Osteoblast (primary cell): ENCODE data around the gene CNOT1. TPM values are rescaled to one million over a fixed set of nuclear protein-coding genes. Genes with fewer than 3 reads are reported as not detected.

Source experiments
- DNase-seq: peaks from one replicate; pipeline ENCODE4 v3.0.0; 2011; ENCODE audit warnings: low spot score, mixed read lengths; ENCODE audit not compliant: insufficient read length; ENCODE audit errors: missing footprints
- H2AFZ ChIP-seq: 2 replicates; pipeline ENCODE4 v1.6.0; 2011; ENCODE audit warnings: mild to moderate bottlenecking, low read length
- H3K27ac ChIP-seq: 2 replicates; pipeline ENCODE4 v1.5.1; 2011; ENCODE audit warnings: mild to moderate bottlenecking, low read depth, low read length, moderate library complexity
- H3K27me3 ChIP-seq: 2 replicates; pipeline ENCODE4 v1.6.0; 2012; ENCODE audit warnings: mild to moderate bottlenecking, control low read depth, inconsistent platforms, low read length, moderate library complexity; ENCODE audit not compliant: insufficient read depth
- H3K36me3 ChIP-seq: 2 replicates; pipeline ENCODE4 v1.5.1; 2011; ENCODE audit warnings: mild to moderate bottlenecking, low read length, control low read depth, moderate library complexity; ENCODE audit not compliant: insufficient read depth
- H3K4me1 ChIP-seq: 2 replicates; pipeline ENCODE4 v1.5.1; 2011; ENCODE audit warnings: mild to moderate bottlenecking, low read length, control low read depth, moderate library complexity; ENCODE audit not compliant: insufficient read depth
- H3K4me2 ChIP-seq: 2 replicates; pipeline ENCODE4 v1.6.0; 2011; ENCODE audit warnings: mild to moderate bottlenecking, low read length; ENCODE audit not compliant: insufficient read depth
- H3K4me3 ChIP-seq: fragments of 200-600 bp; sonication (generic); 3 replicates; pipeline ENCODE4 v1.5.1; 2012; ENCODE audit warnings: mild to moderate bottlenecking, low read length, inconsistent platforms; ENCODE audit not compliant: insufficient read depth
- H3K79me2 ChIP-seq: 2 replicates; pipeline ENCODE4 v1.6.0; 2012; ENCODE audit warnings: mild to moderate bottlenecking, low read length, control low read depth, inconsistent platforms; ENCODE audit not compliant: insufficient read depth
- H3K9me3 ChIP-seq: 2 replicates; pipeline ENCODE4 v1.5.1; 2011; ENCODE audit warnings: low read depth, low read length, control low read depth
- H4K20me1 ChIP-seq: 2 replicates; pipeline ENCODE4 v1.6.0; 2012; ENCODE audit warnings: mild to moderate bottlenecking, low read length, control low read depth; ENCODE audit not compliant: insufficient read depth
- CTCF ChIP-seq: IDR thresholded peaks from 2 replicates; pipeline ENCODE4 v1.5.1; 2011; ENCODE audit warnings: mild to moderate bottlenecking, low read depth, low read length, moderate library complexity; ENCODE audit errors: extremely low read depth
- total RNA-seq: library from RNA; depleted of rRNA; stranded (reverse); fragments of >200 nt; gene quantifications from 2 replicates; pipeline ENCODE4 v1.2.3, GENCODE V29; 2012

CNOT1 gene
- total RNA-seq, 1 donor, result 122 TPM

DNA sequence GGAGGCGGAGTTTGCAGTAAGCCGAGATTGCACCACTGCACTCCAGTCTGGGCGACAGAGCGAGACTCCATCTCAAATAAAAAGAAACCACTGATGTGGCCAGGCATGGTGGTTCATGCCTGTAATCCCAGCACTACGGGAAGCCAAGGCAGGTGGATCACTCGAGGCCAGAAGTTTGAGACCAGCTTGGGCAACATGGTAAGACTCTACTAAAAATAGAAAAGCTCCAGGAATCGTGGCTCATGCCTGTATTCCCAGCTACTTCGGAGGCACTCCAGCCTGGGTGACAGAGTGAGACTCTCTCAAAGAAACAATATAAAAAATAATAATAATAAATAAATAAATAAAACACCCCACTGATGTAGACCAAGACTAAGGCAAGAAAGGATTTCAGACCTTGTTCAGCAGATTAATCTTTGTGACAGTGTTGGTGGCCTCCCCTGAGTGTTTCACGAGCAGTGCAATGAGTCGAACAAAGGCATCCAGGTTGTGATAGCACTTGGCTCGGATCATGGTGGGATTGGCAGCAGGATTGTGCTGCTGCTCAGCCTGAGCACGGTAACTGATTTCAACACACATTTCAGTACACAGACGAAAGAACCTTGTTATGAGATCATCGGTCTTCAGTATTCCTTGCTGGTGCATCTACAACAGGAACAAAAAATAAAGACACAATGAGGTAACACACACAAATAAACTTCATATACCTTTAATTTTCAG, 95.7 kb downstream of the CNOT1 start:
- no peaks in the 10 kb centered on the region for H3K4me1 ChIP-seq
- no peaks in the 10 kb centered on the region for H3K27me3 ChIP-seq
- no peak overlapping the region for H3K27ac ChIP-seq
- H4K20me1 ChIP-seq, result no peaks in the 10 kb centered on the region
- H3K36me3 ChIP-seq, result peaks cover 89% of the 10 kb centered on the region
- no peaks in the 10 kb centered on the region for H3K9me3 ChIP-seq
- H3K79me2 ChIP-seq, result no peaks in the 10 kb centered on the region
- H2AFZ ChIP-seq, result no peak overlapping the region
- DNase-seq, result no peak
- TF ChIP-seq CTCF, result no peak
- no peak overlapping the region for H3K4me2 ChIP-seq
- H3K4me3 ChIP-seq, result no peak overlapping the region

DNA sequence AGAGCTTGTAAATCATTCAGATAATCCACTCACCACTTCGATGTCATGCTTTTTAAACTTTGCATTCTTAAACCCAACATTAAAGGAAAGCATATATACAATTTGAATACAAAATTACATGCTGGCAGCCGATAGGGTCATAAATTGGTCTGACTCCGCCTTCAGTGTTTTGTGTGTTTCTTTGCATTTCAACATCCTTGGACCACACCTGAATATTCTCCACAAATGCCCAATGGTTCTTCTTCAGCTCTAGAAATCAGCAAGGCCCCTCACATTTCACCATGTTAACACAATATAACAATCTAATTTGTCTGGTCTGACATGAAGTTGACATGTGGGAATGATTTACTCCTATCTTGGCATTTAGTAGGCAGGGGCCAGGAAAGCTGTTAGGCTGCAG, 97.2 kb downstream of the CNOT1 start:
- DNase-seq, result no peak
- H3K4me2 ChIP-seq, result no peak overlapping the region
- H3K27ac ChIP-seq, result no peak overlapping the region
- no peaks in the 10 kb centered on the region for H3K9me3 ChIP-seq
- H2AFZ ChIP-seq, result no peak overlapping the region
- peaks cover 2% of the 10 kb centered on the region for H3K79me2 ChIP-seq
- peaks cover 86% of the 10 kb centered on the region for H3K36me3 ChIP-seq
- no peaks in the 10 kb centered on the region for H3K4me1 ChIP-seq
- no peak for TF ChIP-seq CTCF
- no peaks in the 10 kb centered on the region for H3K27me3 ChIP-seq
- no peaks in the 10 kb centered on the region for H4K20me1 ChIP-seq
- H3K4me3 ChIP-seq, result no peak overlapping the region

DNA sequence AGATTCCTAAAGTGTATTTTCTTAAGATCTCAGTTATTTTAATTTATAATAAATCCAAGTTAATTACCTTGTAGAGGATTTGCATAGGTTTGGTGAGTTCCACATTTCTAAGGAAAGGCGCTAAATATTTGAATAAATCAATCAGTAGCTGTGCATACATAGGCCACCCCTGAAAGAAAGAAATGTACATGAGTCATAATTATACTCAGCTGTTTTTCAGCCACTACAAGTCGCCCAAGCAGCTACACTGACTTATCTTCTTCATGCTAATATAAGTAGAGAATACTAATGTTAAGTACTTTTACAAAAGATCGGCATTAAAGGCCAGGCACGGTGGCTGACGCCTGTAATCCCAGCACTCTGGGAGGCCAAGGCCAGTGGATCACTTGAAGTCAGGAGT, 99.4 kb downstream of the CNOT1 start:
- no peak for TF ChIP-seq CTCF
- Histone ChIP-seq H3K4me2 (no peak overlapping the region), H3K4me1 (no peaks in the 10 kb centered on the region), H3K4me3 (no peak overlapping the region), H4K20me1 (no peaks in the 10 kb centered on the region), H3K36me3 (peaks cover 86% of the 10 kb centered on the region), H3K9me3 (no peaks in the 10 kb centered on the region), H2AFZ (no peak overlapping the region), H3K79me2 (peaks cover 2% of the 10 kb centered on the region), H3K27me3 (no peaks in the 10 kb centered on the region), H3K27ac (no peak overlapping the region)
- no peak for DNase-seq

DNA sequence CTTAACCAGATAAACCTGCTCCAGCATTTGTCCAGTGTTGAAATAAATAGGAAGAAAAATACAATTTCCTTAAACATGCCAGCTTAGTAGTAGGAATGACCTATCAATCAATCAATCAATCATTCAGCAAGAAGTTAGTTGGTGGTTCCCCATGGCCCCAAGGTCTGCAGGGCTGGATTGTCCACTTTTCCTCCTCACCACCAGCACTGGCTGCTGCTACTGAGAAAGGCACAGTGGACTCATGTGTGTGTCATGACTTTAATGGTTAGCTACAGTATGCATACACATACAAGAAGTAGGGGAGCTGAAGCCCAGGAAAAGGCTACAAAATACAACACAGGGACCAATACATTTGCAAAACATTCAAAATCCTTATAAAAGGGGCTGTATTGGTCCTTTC, 109.9 kb downstream of the CNOT1 start:
- Histone ChIP-seq H2AFZ (no peak overlapping the region), H3K36me3 (peaks cover 72% of the 10 kb centered on the region), H3K27ac (no peak overlapping the region), H3K79me2 (peaks cover 8% of the 10 kb centered on the region), H3K27me3 (no peaks in the 10 kb centered on the region), H3K4me3 (no peak overlapping the region), H4K20me1 (peaks cover 13% of the 10 kb centered on the region), H3K4me1 (peaks cover 3% of the 10 kb centered on the region), H3K4me2 (no peak overlapping the region), H3K9me3 (no peaks in the 10 kb centered on the region)
- no peak for TF ChIP-seq CTCF
- DNase-seq, result no peak
